Esophagus muscularis mucosa (tissue), 3 donors: ENCODE results near the gene ZRANB3.

Experiments used
- CTCF ChIP-seq, 3 experiments: fragments of 200-600 bp in 2 of 3; fragments of 450-650 bp in 1 of 3; sonication (generic) in 2 of 3; IDR thresholded peaks; one replicate each; pipeline ENCODE4 v1.5.1; 2017 to 2019; ENCODE audit warnings: antibody characterized with exemption in 3 of 3, mild to moderate bottlenecking in 2 of 3, moderate library complexity in 1 of 3
- POLR2A ChIP-seq: fragments of 450-650 bp; IDR thresholded peaks from one replicate; pipeline ENCODE4 v1.6.1; 2017; ENCODE audit warnings: antibody characterized with exemption, moderate library complexity, mild to moderate bottlenecking, low read depth
- POLR2AphosphoS5 ChIP-seq, 2 donors: sonication (generic); formaldehyde crosslinking; IDR thresholded peaks; one replicate each; pipeline ENCODE4 v1.6.1; 2017; ENCODE audit warnings: antibody characterized with exemption in 2 of 2

- TF ChIP-seq CTCF (IDR thresholded peaks at IDR 0.05), result no peak
- no peak for TF ChIP-seq POLR2AphosphoS5 (IDR thresholded peaks at IDR 0.05)
- no peak for TF ChIP-seq POLR2A
Observed at GRCh38 chr2:135245071-135245470, 285.9 kb downstream of the ZRANB3 start.
